ENCODE data around the gene CD4.
A peak's percentile ranks its signal among the peaks of the same experiment; 100 is the strongest.

CD4 gene

GRCh38 chr12:6817662-6818157, 28.4 kb downstream of the CD4 start:
- DNase-seq: no peak

GRCh38 chr12:6818222-6818621, 28.9 kb downstream of the CD4 start:
- no peak for DNase-seq

- DNase-seq: no peak
Observed at GRCh38 chr12:6818645-6819044, 29.3 kb downstream of the CD4 start.

- no peak for DNase-seq
Observed at GRCh38 chr12:6819106-6820030, 30.0 kb downstream of the CD4 start.

GRCh38 chr12:6820166-6820565, 30.8 kb downstream of the CD4 start:
- DNase-seq: no peak

- DNase-seq: no peak
Observed at GRCh38 chr12:6821591-6822425, 32.5 kb downstream of the CD4 start, which contains the start of gene GPR162. GPR162 (plus strand) TSS chr12:6821821; CDS start chr12:6823899, 2,078 bp downstream.

- no peak for DNase-seq
Observed at GRCh38 chr12:6822426-6823135, 33.3 kb downstream of the CD4 start.

GRCh38 chr12:6823182-6824084, 34.1 kb downstream of the CD4 start:
- DNase-seq: no peak

GRCh38 chr12:6824085-6824775, 34.9 kb downstream of the CD4 start:
- no peak for DNase-seq

- DNase-seq: no peak
Observed at GRCh38 chr12:6824901-6825381, 35.6 kb downstream of the CD4 start.

GRCh38 chr12:6825398-6826124, 36.2 kb downstream of the CD4 start:
- DNase-seq: peak; percentile 77 to 83

GRCh38 chr12:6826125-6826733, 36.9 kb downstream of the CD4 start:
- no peak for DNase-seq

- no peak for DNase-seq
Observed at GRCh38 chr12:6826734-6827436, 37.6 kb downstream of the CD4 start.

GRCh38 chr12:6827437-6827911, 38.1 kb downstream of the CD4 start:
- peak; percentile 43 to 48 for DNase-seq

- no peak for DNase-seq
Observed at GRCh38 chr12:6827982-6828780, 38.9 kb downstream of the CD4 start, which contains the start of gene P3H3. P3H3 (plus strand) TSS chr12:6828407; CDS start chr12:6828441, 34 bp downstream.

GRCh38 chr12:6828781-6829535, 39.6 kb downstream of the CD4 start:
- DNase-seq: peak in 1 of 2 experiments; percentile 34
